Measurements from ENCODE around the gene CASTOR1.
A peak's percentile ranks its signal among the peaks of the same experiment; 100 is the strongest.

CASTOR1 gene

DNA sequence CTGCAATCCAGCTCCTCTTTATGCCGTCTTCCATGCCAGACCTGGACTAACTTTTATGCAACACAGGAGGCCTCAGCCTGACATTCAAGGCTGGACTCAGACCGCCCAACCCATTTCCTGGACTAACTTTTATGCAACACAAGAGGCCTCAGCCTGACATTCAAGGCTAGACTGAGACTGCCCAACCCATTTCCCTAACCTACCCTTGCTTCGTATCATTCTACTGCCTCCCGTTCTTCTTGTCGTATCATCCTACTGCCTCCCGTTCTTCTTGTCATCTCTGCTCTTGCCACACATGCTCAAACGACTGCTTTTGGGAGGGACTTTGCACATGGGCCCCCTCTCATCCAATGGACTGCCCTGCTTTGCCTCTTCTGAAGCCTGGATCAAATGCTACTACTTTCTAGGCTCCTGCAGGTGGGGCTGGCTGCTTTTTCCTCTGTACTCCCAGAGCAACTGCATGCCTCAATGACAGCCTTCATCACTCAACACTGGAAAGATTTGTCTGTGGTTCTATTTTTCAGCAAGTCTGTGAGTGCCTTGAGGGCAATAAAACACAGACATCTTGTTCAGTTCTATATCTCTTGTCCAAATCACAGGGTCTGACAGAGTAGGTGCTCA lies 29.6 kb upstream of the CASTOR1 start:
- no peak for DNase-seq

- no peak for DNase-seq
These were observed 28.5 kb upstream of the CASTOR1 start for GRCh38 chr22:30317778-30318177.

DNA sequence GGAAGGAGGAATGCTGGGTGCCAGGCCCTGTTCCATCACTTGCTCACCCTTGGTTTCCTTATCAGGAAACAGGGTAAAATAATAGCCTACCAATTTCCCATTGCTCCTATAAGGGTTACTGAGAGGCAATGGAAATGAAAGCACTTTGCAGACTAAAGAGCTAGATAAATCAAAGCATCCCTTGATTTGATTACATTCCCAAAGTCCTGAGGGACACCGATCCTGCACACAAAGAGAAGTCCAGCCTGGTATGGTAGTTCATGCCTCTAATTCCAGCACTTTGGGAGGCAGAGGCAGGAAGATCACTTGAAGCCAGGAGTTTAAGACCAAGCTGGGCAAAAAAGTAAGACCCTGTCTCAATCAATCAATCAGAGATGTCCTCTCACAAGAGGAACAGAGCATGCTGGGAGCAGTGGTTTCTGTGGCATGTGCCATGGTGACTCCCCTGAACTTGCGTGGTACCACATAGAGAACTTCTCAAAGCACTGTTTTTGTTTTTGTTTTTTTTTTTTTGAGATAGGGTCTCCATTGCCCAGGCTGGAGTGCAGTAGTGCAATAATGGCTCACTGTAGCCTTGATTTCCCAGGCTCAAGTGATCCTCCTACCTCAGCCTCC lies 26.8 kb upstream of the CASTOR1 start:
- no peak for DNase-seq

GRCh38 chr22:30314915-30315314 lies 25.6 kb upstream of the CASTOR1 start:
- no peak for DNase-seq

DNA sequence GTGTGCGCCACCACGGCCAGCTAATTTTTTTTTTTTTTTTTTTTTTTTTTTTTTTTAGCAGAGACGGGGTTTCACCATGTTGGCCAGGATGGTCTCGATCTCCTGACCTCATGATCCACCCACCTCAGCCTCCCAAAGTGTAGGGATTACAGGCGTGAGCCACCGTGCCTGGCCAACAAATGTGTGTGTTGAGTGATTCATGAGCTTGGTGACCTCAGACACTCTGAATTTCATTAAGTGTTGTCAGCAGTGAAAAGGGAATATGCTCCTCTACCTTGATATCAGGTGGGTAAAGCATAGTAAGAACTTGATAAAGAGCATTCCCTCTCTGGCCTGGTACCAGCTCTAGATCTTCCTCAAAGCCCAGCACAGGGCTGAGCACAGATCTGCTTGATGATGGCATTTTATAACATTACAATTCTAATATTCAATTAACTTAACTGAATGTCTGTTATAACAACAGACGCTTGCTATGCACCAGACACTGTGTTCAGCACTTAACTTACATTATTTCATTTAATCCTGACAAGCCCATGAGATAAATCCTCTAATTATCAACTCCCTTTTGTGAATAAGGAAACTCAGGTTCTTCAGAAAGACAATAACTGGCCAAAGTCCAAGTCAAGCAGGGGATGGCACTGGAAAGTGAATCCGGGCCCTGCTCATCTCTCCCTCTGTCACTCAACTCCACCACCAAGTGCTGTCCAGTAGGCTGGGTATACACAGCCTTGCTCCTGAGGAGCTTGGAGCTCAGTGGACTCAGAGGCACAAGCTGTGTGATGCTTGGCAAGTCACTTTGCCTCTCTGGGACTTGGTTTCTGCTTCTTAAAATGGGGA lies 24.4 kb upstream of the CASTOR1 start:
- no peak for DNase-seq

DNA sequence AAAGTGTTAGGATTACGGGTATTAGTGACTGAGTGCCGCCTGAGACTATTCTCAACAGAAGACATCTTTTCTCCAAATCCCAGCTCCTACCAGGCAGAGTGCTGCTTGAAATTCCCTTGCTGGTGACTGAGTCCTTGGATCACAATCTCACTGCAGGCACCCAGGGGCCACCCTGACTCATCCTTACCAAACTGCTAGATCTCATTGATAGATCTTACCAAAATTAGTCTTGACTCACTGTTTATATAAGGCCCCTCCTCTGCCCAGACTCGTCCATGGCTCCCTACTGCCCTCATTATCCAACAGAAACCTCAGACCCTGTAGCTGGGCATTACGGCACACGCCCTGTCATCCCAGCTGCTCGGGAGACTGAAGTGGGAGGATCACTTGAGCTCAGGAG lies 22.7 kb upstream of the CASTOR1 start:
- no peak for DNase-seq

DNA sequence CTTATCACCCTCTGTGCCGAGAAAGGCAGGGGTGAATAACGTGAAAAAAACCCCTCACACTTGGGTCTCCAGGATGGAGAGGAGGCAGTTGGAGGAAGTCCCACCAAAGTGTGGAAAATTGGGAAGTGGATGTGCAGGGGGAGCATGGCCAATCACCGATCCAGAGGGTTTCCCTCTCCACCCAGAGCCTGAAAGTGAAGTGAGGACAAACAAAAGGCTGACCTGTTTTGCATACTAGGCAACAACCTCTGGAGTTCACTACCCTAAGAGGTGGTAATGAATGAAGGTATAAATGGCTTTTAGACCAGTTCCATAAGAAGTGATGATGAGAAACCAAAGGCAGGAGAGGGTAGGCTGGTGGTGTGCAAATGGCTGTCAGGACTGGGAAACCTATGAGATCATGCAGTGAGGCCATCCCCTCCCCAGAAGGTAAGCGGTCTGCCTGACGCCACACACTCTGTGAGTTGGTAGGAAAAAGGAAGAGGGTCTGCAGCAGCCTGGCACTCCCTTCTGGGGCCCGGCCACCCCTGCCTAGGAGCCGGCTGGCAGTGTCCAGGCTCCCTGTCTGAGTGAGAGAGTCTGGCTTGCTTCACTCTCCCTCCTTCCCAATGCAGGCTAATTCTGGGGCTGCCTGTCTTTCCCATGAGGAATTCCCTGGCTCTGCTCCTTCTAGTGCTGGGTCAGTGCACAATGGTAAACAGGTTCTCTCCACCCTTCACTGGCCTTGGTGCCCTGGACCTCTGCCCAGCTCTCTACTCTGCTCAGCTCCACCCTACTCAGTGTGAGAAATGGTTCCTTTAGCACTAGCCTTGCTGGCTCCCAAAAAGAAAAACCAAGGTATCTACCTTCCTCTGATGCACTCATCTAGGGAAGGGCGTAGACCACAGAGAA lies 21.8 kb upstream of the CASTOR1 start:
- DNase-seq = no peak

DNA sequence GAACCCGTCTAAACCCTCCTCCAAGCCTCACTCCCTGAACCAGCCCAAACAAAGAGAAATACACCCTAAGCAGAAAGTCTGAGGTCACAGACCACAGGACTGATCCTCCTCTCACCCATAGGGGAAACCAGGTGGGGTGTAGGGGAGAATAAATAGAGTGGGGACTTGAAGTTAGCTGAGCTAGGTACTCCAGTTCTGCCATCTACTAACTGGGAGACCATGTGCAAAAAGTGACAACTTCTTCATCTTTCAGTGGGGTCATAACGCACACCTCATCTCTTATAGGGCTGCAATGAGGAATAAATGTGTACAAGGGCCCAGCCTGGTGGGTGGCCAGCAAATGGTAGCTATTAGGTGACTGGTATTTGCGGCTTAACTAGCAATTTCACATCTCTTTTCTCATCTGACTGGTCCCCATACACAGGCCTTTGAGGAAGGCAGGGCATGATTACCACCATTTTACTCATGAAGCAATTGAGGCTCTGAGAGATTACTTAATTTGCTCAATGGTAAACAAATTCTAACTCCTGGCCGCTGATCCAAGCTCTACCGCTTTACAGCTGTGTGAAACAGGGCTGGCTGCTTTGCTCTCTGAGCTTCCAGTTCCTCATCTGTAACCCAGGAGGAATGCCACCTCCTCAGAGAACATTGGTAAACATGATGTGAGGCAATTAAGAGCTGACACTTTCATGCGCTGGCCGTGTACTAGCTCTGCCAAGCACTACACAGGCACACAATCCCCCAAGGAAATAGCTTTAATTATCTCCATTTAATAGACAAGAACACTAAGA lies 20.8 kb upstream of the CASTOR1 start:
- DNase-seq = no peak

DNA sequence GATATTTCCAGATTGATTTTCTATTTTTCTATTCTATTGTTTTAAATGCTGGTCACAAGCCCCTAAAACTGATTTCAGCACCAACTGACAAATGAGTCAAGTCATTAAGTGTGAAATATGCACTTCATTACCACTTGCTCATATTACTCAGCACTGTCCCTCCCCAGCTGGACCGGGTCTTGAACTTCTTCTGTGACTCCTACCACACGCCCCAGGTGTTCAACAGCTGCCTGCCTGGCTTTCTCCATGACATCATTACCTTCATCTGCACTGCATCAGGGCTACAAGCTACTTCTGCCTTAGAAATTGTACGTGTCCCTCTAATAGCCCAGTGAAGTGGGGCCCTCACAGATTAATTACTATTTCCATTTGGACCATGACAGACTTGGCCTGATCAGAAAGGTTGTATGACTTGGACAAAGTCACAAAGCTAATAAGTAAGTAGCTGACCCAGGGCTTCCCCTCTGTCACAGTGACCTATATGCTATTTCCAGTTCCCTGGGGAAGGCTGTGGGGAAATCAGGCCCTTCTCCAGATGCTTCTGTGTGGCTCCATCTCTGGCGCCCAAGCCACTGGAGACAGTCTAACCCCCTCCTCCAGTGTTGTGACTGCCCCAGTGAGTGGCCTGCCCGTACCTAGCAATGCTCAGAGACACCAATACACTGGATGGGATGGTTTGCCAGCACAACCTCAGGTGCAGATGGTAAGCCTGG lies 19.4 kb upstream of the CASTOR1 start:
- no peak for DNase-seq

DNA sequence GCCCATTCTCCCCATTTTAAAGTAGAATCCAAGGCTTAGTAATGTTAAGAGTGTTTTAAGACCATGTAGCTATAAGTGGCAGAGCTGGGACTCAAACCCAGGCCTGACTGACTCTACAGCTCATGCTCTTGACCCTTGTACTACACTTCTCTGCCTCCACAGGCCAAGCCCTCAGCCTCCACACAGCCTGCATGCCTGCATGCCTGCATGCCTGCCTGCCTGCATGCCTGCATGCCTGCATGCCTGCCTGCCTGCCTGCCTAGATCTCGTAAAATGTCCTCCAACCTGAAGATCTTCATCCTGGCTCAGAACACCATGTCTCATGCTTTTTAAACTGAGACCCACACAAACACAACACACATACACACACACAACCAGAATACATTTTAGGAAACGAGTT lies 18.8 kb upstream of the CASTOR1 start:
- no peak for DNase-seq

GRCh38 chr22:30307041-30307574 lies 17.8 kb upstream of the CASTOR1 start:
- no peak for DNase-seq

DNA sequence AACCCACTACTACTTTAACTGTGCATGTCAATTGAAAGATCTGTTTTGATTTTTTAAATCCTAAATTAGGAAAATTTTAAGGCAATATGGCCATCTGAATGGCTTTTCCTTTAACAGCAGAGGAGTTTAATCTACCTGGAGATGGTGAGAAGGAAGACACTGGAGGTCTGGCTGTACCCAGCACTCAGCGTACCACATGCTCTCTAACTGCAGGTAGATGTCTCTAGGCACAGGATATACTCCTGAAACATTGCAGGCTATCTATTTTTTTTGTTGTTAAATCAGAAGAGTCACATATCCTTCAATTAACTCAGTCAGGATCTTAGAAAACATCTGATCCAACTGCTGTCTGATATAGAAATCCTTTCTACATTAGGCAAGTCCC lies 17.3 kb upstream of the CASTOR1 start:
- no peak for DNase-seq

DNA sequence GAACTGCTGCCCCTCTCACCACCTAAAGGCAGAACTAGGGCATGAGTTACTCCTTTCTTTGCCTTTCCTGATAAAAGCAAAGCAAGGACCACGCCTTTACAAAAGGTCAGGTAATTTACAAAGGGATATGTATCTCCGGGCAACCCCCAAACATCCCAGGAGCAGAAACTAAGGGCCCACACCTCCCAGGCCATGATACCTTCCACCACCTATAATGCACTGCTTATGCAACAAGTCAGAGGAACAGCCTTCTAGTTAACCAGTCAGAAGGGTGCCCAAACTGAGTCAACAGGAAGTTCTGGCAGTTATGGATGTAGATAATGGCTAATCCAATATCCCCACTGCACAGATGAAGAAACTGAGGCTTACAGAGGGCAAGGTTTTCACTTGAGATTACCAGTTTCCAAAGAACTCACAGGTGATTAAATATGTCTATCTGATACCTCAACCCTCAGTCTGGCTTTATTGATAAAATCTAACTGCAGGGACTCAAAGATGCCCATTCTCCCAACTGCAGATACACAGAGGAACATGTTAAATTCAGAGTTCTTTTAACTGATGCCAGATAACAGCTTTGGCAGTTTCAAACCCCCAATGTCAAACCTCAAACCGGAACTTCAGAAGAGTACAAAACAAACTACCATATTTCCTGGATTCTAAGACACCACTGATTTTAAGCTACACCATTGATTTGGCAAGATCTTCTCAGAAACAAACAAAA lies 16.8 kb upstream of the CASTOR1 start:
- no peak for DNase-seq

GRCh38 chr22:30305519-30305905 lies 16.2 kb upstream of the CASTOR1 start:
- DNase-seq = no peak

DNA sequence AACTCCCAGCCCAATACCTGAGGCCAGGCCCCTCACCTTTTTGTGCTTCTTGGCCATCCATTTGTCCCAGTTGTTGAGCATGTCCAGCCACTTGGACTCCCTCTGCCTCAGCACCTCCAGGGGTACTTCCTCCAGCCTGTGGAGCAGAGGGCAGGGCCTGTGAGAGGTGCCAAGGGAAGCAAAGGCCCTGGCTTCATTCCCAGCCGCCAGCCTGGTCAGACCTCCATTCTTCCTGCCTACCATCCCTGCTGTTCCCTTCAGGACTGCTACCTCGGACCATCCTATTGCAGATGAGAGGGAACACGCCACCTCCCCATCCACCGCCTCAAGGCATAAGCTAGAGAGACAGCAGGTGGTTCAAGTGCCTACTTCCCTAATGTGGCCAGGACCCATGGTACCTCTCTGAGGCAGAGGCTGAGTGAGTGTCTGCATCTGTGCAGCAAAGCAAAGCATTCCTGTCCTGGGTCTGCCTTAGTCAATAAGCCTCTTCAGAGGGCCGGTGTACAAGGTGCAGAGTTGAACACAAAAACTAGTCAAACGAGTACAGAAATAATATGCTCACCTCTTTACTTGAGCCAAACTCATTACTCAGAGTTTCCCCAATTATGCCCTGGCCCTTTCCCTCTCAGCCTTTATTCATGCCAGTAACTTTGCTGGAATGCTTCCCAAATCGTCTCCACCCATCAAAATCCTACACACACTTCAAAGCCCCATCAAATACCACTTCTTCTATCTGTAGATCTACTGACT lies 15.4 kb upstream of the CASTOR1 start:
- DNase-seq = peak; percentile 71

DNA sequence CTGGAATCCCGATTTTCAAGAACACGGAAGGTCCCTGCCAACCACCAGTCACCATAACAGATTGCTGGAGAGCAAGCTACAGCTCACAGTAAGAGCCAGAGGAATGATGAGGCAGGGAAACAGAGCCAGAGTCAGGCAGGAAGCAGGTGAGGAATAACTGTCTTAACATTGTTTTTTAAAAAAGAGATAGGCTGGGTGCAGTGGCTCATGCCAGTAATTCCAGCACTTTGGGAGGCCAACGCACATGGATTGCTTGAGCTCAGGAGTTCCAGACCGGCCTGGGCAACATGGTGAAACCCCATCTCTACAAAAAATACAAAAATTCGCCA lies 13.5 kb upstream of the CASTOR1 start:
- no peak for DNase-seq

- DNase-seq = no peak
These were observed 12.9 kb upstream of the CASTOR1 start for GRCh38 chr22:30301995-30302809.

GRCh38 chr22:30299322-30299721 lies 10.0 kb upstream of the CASTOR1 start:
- DNase-seq = no peak

All from DMS79 (cell line).